Adrenal gland (tissue), 5 donors: ENCODE measurements around the gene PRDM16.

Experiments
- CTCF ChIP-seq, 6 experiments: fragments of 450-650 bp in 4 of 6; fragments of 200-600 bp in 2 of 6; sonication (generic) in 1 of 6; IDR thresholded peaks; 1 replicate in 5 of 6; 2 replicates in 1 of 6; pipeline versions ENCODE4 v1.5.1 to v1.8.0; 2016 to 2021; ENCODE audit warnings: antibody characterized with exemption in 6 of 6, mild to moderate bottlenecking in 2 of 6, moderate library complexity in 1 of 6
- POLR2A ChIP-seq, 2 donors: fragments of 450-650 bp; IDR thresholded peaks; one replicate each; pipeline ENCODE4 v1.6.1; 2017; ENCODE audit warnings: antibody characterized with exemption in 2 of 2, mild to moderate bottlenecking in 2 of 2, moderate library complexity in 1 of 2
- donor health status: DM: no; HTN: no; CAD: no.

- no peak for TF ChIP-seq CTCF (IDR thresholded peaks at IDR 0.05)
- TF ChIP-seq POLR2A (IDR thresholded peaks at IDR 0.05), result no peak
Measured at GRCh38 chr1:3074297-3074741, 5.3 kb downstream of the PRDM16 start.
